Measurements from ENCODE around the gene FMO5. TPM values are rescaled to one million over a fixed set of nuclear protein-coding genes. Genes with fewer than 3 reads are reported as not detected.

FMO5 gene
- total RNA-seq, 1 experiment from 2014 or later, result 2.8 TPM

- Histone ChIP-seq H4K20me1 (ENCODE audit: low read length) (no peaks in the 10 kb centered on the region), H3K4me2 (ENCODE audit: low read length) (no peak overlapping the region), H3K79me2 (ENCODE audit: low read length) (no peaks in the 10 kb centered on the region), H3F3A (ENCODE audit: low read length, unreplicated experiment) (no peaks in the 10 kb centered on the region), H3K9me2 (replicated peaks; ENCODE audit: low read length) (no peaks in the 10 kb centered on the region; the same call in 1 of the 2 replicates), H2AFZ (ENCODE audit: low read length) (no peak overlapping the region), H3K27me3 (ENCODE audit: low read length) (no peaks in the 10 kb centered on the region), H3K4me1 (ENCODE audit: insufficient read depth, low read length) (no peaks in the 10 kb centered on the region), H3K36me3 (ENCODE audit: low read depth, low read length) (no peaks in the 10 kb centered on the region), H3K9ac (ENCODE audit: low read length) (no peak overlapping the region), H3K4me3 (ENCODE audit: low read length) (no peak overlapping the region), H3K27ac (ENCODE audit: low read length) (no peak overlapping the region), H3K9me3 (ENCODE audit: low read length) (no peaks in the 10 kb centered on the region)
- ChIA-PET CTCF (no interaction called here), POLR2A (ENCODE audit: unreplicated experiment) (no interaction called here)
- TF ChIP-seq CTCF (conservative IDR thresholded peaks at IDR 0.05; ENCODE audit: low read depth, low read length) (no peak), EZH2 (IDR thresholded peaks at IDR 0.05; ENCODE audit: low read length, unreplicated experiment) (no peak), EZH2phosphoT487 (IDR thresholded peaks at IDR 0.05; ENCODE audit: borderline replicate concordance, low read length) (no peak)
- BruUV-seq (replicated peaks), result no TSS peak
- no peak for DNase-seq
- no peak for ATAC-seq
- intact Hi-C loops (cut with micrococcal nuclease), result loop anchor here (2.0 kb wide), 1 partner anchor 18 kb away; no protein-coding TSS in a partner anchor
These were observed 17.9 kb downstream of the FMO5 start for GRCh38 chr1:147207192-147207591.

GRCh38 chr1:147204080-147204479 lies 21.1 kb downstream of the FMO5 start:
- no peak overlapping the region for H3K9ac ChIP-seq (ENCODE audit: low read length)
- no TSS peak for BruUV-seq (replicated peaks)
- no peaks in the 10 kb centered on the region for H3F3A ChIP-seq (ENCODE audit: low read length, unreplicated experiment)
- no peak for DNase-seq
- H3K27ac ChIP-seq (ENCODE audit: low read length), result no peak overlapping the region
- H3K27me3 ChIP-seq (ENCODE audit: low read length), result no peaks in the 10 kb centered on the region
- no peak overlapping the region for H3K4me2 ChIP-seq (ENCODE audit: low read length)
- no peak for ATAC-seq
- H3K4me1 ChIP-seq (ENCODE audit: insufficient read depth, low read length), result no peaks in the 10 kb centered on the region
- ChIA-PET CTCF (no interaction called here), POLR2A (ENCODE audit: unreplicated experiment) (no interaction called here)
- H3K4me3 ChIP-seq (ENCODE audit: low read length), result no peak overlapping the region
- intact Hi-C loops (cut with micrococcal nuclease), result no loop called here
- H3K79me2 ChIP-seq (ENCODE audit: low read length), result no peaks in the 10 kb centered on the region
- no peak overlapping the region for H2AFZ ChIP-seq (ENCODE audit: low read length)
- no peaks in the 10 kb centered on the region for H3K9me3 ChIP-seq (ENCODE audit: low read length)
- H4K20me1 ChIP-seq (ENCODE audit: low read length), result no peaks in the 10 kb centered on the region
- no peaks in the 10 kb centered on the region; the same call in 1 of the 2 replicates for H3K9me2 ChIP-seq (replicated peaks; ENCODE audit: low read length)
- no peaks in the 10 kb centered on the region for H3K36me3 ChIP-seq (ENCODE audit: low read depth, low read length)
- no peak for TF ChIP-seq CTCF (conservative IDR thresholded peaks at IDR 0.05; ENCODE audit: low read depth, low read length)
- TF ChIP-seq EZH2 (IDR thresholded peaks at IDR 0.05; ENCODE audit: low read length, unreplicated experiment), result no peak
- no peak for TF ChIP-seq EZH2phosphoT487 (IDR thresholded peaks at IDR 0.05; ENCODE audit: borderline replicate concordance, low read length)

- H3K4me2 ChIP-seq (ENCODE audit: low read length), result no peak overlapping the region
- DNase-seq (peak; percentile 47), ATAC-seq (peak; percentile 46; the same call in 1 of the 2 replicates)
- no peak overlapping the region for H3K9ac ChIP-seq (ENCODE audit: low read length)
- H3K36me3 ChIP-seq (ENCODE audit: low read depth, low read length), result no peaks in the 10 kb centered on the region
- H3K4me1 ChIP-seq (ENCODE audit: insufficient read depth, low read length), result no peaks in the 10 kb centered on the region
- no peaks in the 10 kb centered on the region for H3K79me2 ChIP-seq (ENCODE audit: low read length)
- no peak overlapping the region for H2AFZ ChIP-seq (ENCODE audit: low read length)
- no TSS peak for BruUV-seq (replicated peaks)
- ChIA-PET CTCF (no interaction called here), POLR2A (ENCODE audit: unreplicated experiment) (no interaction called here)
- intact Hi-C loops (cut with micrococcal nuclease), result no loop called here
- H3F3A ChIP-seq (ENCODE audit: low read length, unreplicated experiment), result no peaks in the 10 kb centered on the region
- H3K4me3 ChIP-seq (ENCODE audit: low read length), result no peak overlapping the region
- H3K27ac ChIP-seq (ENCODE audit: low read length), result no peak overlapping the region
- no peaks in the 10 kb centered on the region for H3K9me3 ChIP-seq (ENCODE audit: low read length)
- H3K27me3 ChIP-seq (ENCODE audit: low read length), result no peaks in the 10 kb centered on the region
- H3K9me2 ChIP-seq (replicated peaks; ENCODE audit: low read length), result no peaks in the 10 kb centered on the region; the same call in 1 of the 2 replicates
- TF ChIP-seq CTCF (conservative IDR thresholded peaks at IDR 0.05; ENCODE audit: low read depth, low read length) (no peak), EZH2 (IDR thresholded peaks at IDR 0.05; ENCODE audit: low read length, unreplicated experiment) (no peak), EZH2phosphoT487 (IDR thresholded peaks at IDR 0.05; ENCODE audit: borderline replicate concordance, low read length) (no peak)
- no peaks in the 10 kb centered on the region for H4K20me1 ChIP-seq (ENCODE audit: low read length)
These were observed 22.6 kb downstream of the FMO5 start for GRCh38 chr1:147202576-147202975.
